Measurements from ENCODE around the gene ZNF777.
"Not testable (repeated sequence)": the region's sequence is repeated elsewhere in the genome, so short reads cannot be mapped to it uniquely, and the experiment has no call there.

ZNF777 gene

GRCh38 chr7:149494738-149495368 is 34.0 kb upstream of the ZNF777 start:
- in situ Hi-C loops (cut with HindIII; ENCODE audit: low pct_unique_long_range_greater_than_20kb, low sequenced_read_pairs): no loop called here
- no peak for TF ChIP-seq JUND (IDR thresholded peaks at IDR 0.05; ENCODE audit: low read depth)

GRCh38 chr7:149493975-149494374 is 33.1 kb upstream of the ZNF777 start:
- DNase-seq (ENCODE audit: low read depth in 1 of 2, low spot score in 1 of 2): not testable (repeated sequence)

More at GRCh38 chr7:149494738-149495368, 34.0 kb upstream of the ZNF777 start:
- no peak for DNase-seq (ENCODE audit: low read depth in 1 of 2, low spot score in 1 of 2)

GRCh38 chr7:149493366-149493765 is 32.5 kb upstream of the ZNF777 start:
- no peak for TF ChIP-seq JUND (IDR thresholded peaks at IDR 0.05; ENCODE audit: low read depth)
- DNase-seq (ENCODE audit: low read depth in 1 of 2, low spot score in 1 of 2): no peak
- in situ Hi-C loops (cut with HindIII; ENCODE audit: low pct_unique_long_range_greater_than_20kb, low sequenced_read_pairs): no loop called here

More at GRCh38 chr7:149493975-149494374, 33.1 kb upstream of the ZNF777 start:
- in situ Hi-C loops (cut with HindIII; ENCODE audit: low pct_unique_long_range_greater_than_20kb, low sequenced_read_pairs): not testable (repeated sequence)

GRCh38 chr7:149490083-149490760 is 29.4 kb upstream of the ZNF777 start:
- in situ Hi-C loops (cut with HindIII; ENCODE audit: low pct_unique_long_range_greater_than_20kb, low sequenced_read_pairs): no loop called here
- TF ChIP-seq JUND (IDR thresholded peaks at IDR 0.05; ENCODE audit: low read depth): no peak
- DNase-seq (ENCODE audit: low read depth in 1 of 2, low spot score in 1 of 2): no peak

- DNase-seq (ENCODE audit: low read depth in 1 of 2, low spot score in 1 of 2): peak in 1 of 2 experiments; percentile 35
- in situ Hi-C loops (cut with HindIII; ENCODE audit: low pct_unique_long_range_greater_than_20kb, low sequenced_read_pairs): no loop called here
- TF ChIP-seq JUND (IDR thresholded peaks at IDR 0.05; ENCODE audit: low read depth): no peak
Measured at GRCh38 chr7:149489391-149490024, 28.6 kb upstream of the ZNF777 start.

- in situ Hi-C loops (cut with HindIII; ENCODE audit: low pct_unique_long_range_greater_than_20kb, low sequenced_read_pairs): no loop called here
- no peak for DNase-seq (ENCODE audit: low read depth in 1 of 2, low spot score in 1 of 2)
- no peak for TF ChIP-seq JUND (IDR thresholded peaks at IDR 0.05; ENCODE audit: low read depth)
Measured at GRCh38 chr7:149479568-149479967, 18.7 kb upstream of the ZNF777 start.

GRCh38 chr7:149478754-149479153 is 17.9 kb upstream of the ZNF777 start:
- no peak for DNase-seq (ENCODE audit: low read depth in 1 of 2, low spot score in 1 of 2)
- no peak for TF ChIP-seq JUND (IDR thresholded peaks at IDR 0.05; ENCODE audit: low read depth)
- in situ Hi-C loops (cut with HindIII; ENCODE audit: low pct_unique_long_range_greater_than_20kb, low sequenced_read_pairs): no loop called here

GRCh38 chr7:149477494-149478443 is 16.9 kb upstream of the ZNF777 start:
- no peak for DNase-seq (ENCODE audit: low read depth in 1 of 2, low spot score in 1 of 2)
- no peak for TF ChIP-seq JUND (IDR thresholded peaks at IDR 0.05; ENCODE audit: low read depth)
- in situ Hi-C loops (cut with HindIII; ENCODE audit: low pct_unique_long_range_greater_than_20kb, low sequenced_read_pairs): no loop called here

- in situ Hi-C loops (cut with HindIII; ENCODE audit: low pct_unique_long_range_greater_than_20kb, low sequenced_read_pairs): no loop called here
- DNase-seq (ENCODE audit: low read depth in 1 of 2, low spot score in 1 of 2): no peak
- TF ChIP-seq JUND (IDR thresholded peaks at IDR 0.05; ENCODE audit: low read depth): no peak
Measured at GRCh38 chr7:149476791-149477190, 15.9 kb upstream of the ZNF777 start.

GRCh38 chr7:149475121-149476045 is 14.5 kb upstream of the ZNF777 start:
- DNase-seq (ENCODE audit: low read depth in 1 of 2, low spot score in 1 of 2): no peak
- TF ChIP-seq JUND (IDR thresholded peaks at IDR 0.05; ENCODE audit: low read depth): no peak
- in situ Hi-C loops (cut with HindIII; ENCODE audit: low pct_unique_long_range_greater_than_20kb, low sequenced_read_pairs): no loop called here

GRCh38 chr7:149474309-149475120 is 13.7 kb upstream of the ZNF777 start:
- in situ Hi-C loops (cut with HindIII; ENCODE audit: low pct_unique_long_range_greater_than_20kb, low sequenced_read_pairs): no loop called here
- DNase-seq (ENCODE audit: low read depth in 1 of 2, low spot score in 1 of 2): no peak
- no peak for TF ChIP-seq JUND (IDR thresholded peaks at IDR 0.05; ENCODE audit: low read depth)

Data from T47D (cell line).